ENCODE measurements around the gene TSSK6.

The TSSK6 gene

GRCh38 chr19:19544257-19544953, 29.1 kb upstream of the TSSK6 start:
- peak; percentile 19 for DNase-seq

- no peak for DNase-seq
Measured at GRCh38 chr19:19543640-19544039, 28.3 kb upstream of the TSSK6 start.

- no peak for DNase-seq
Measured at GRCh38 chr19:19543101-19543500, 27.8 kb upstream of the TSSK6 start.

GRCh38 chr19:19542507-19542906, 27.2 kb upstream of the TSSK6 start:
- no peak for DNase-seq

GRCh38 chr19:19541616-19542015, 26.3 kb upstream of the TSSK6 start:
- DNase-seq, result no peak

- DNase-seq, result no peak
Measured at GRCh38 chr19:19540715-19541515, 25.6 kb upstream of the TSSK6 start.

- peak; percentile 85 for DNase-seq
Measured at GRCh38 chr19:19540064-19540714, 24.8 kb upstream of the TSSK6 start.

- DNase-seq, result no peak
Measured at GRCh38 chr19:19539698-19540063, 24.3 kb upstream of the TSSK6 start.

- no peak for DNase-seq
Measured at GRCh38 chr19:19538785-19539166, 23.4 kb upstream of the TSSK6 start.

- peak; percentile 78 for DNase-seq
Measured at GRCh38 chr19:19538061-19538784, 22.9 kb upstream of the TSSK6 start, which contains the start of gene CILP2. Gene CILP2, plus strand, starts transcription at chr19:19538265. Its CDS starts 85 bp downstream, at chr19:19538350.

- peak; percentile 50 for DNase-seq
Measured at GRCh38 chr19:19537075-19538048, 22.0 kb upstream of the TSSK6 start.

GRCh38 chr19:19535311-19536191, 20.2 kb upstream of the TSSK6 start:
- no peak for DNase-seq

GRCh38 chr19:19534556-19535265, 19.4 kb upstream of the TSSK6 start:
- DNase-seq, result peak; percentile 43

GRCh38 chr19:19533841-19534240, 18.5 kb upstream of the TSSK6 start:
- peak; percentile 51 for DNase-seq

- DNase-seq, result no peak
Measured at GRCh38 chr19:19532806-19533701, 17.7 kb upstream of the TSSK6 start.

- DNase-seq, result peak; percentile 91
Measured at GRCh38 chr19:19531951-19532805, 16.8 kb upstream of the TSSK6 start.

GRCh38 chr19:19530889-19531288, 15.5 kb upstream of the TSSK6 start:
- DNase-seq, result no peak

- DNase-seq, result no peak
Measured at GRCh38 chr19:19530423-19530804, 15.1 kb upstream of the TSSK6 start.

Measured in right forelimb (tissue), 1 donor.